ENCODE data around the gene FGD4.

Gene FGD4

GRCh38 chr12:32617534-32617933 lies 218.2 kb downstream of the FGD4 start:
- no peak for DNase-seq

GRCh38 chr12:32618115-32618514 lies 218.8 kb downstream of the FGD4 start:
- DNase-seq, result no peak

GRCh38 chr12:32627976-32628375 lies 228.6 kb downstream of the FGD4 start:
- DNase-seq, result no peak

GRCh38 chr12:32641287-32641901 lies 242.0 kb downstream of the FGD4 start:
- no peak for DNase-seq

GRCh38 chr12:32644431-32644830 lies 245.1 kb downstream of the FGD4 start:
- no peak for DNase-seq

- no peak for DNase-seq
These were observed 247.9 kb downstream of the FGD4 start for GRCh38 chr12:32647275-32647674.

- no peak for DNase-seq
These were observed 251.2 kb downstream of the FGD4 start for GRCh38 chr12:32650508-32650907.

- no peak for DNase-seq
These were observed 252.0 kb downstream of the FGD4 start for GRCh38 chr12:32651151-32651955.

GRCh38 chr12:32651956-32652210 lies 252.5 kb downstream of the FGD4 start:
- DNase-seq, result no peak

- no peak for DNase-seq
These were observed 260.6 kb downstream of the FGD4 start for GRCh38 chr12:32659908-32660440.

GRCh38 chr12:32661706-32662105 lies 262.3 kb downstream of the FGD4 start:
- DNase-seq, result no peak

- no peak for DNase-seq
These were observed 263.3 kb downstream of the FGD4 start for GRCh38 chr12:32662665-32663064.

GRCh38 chr12:32666018-32666417 lies 266.7 kb downstream of the FGD4 start:
- DNase-seq, result no peak

- DNase-seq, result no peak
These were observed 270.2 kb downstream of the FGD4 start for GRCh38 chr12:32669584-32669983.

- peak; percentile 89 to 96 for DNase-seq
These were observed 272.8 kb downstream of the FGD4 start for GRCh38 chr12:32671930-32672780.

- DNase-seq, result peak; percentile 97
These were observed 279.9 kb downstream of the FGD4 start, which contains the start of gene DNM1L for GRCh38 chr12:32679091-32679919. Gene DNM1L (plus strand): TSS chr12:32679301. CDS start chr12:32679364, 63 bp downstream.

- no peak for DNase-seq
These were observed 280.5 kb downstream of the FGD4 start for GRCh38 chr12:32679920-32680237.

GRCh38 chr12:32680787-32681186 lies 281.4 kb downstream of the FGD4 start:
- no peak for DNase-seq

- DNase-seq, result no peak
These were observed 281.9 kb downstream of the FGD4 start for GRCh38 chr12:32681272-32681671.

- no peak for DNase-seq
These were observed 287.0 kb downstream of the FGD4 start for GRCh38 chr12:32686340-32686739.

GRCh38 chr12:32688786-32689185 lies 289.4 kb downstream of the FGD4 start:
- no peak for DNase-seq

- no peak for DNase-seq
These were observed 291.6 kb downstream of the FGD4 start for GRCh38 chr12:32690927-32691326.

- no peak for DNase-seq
These were observed 293.0 kb downstream of the FGD4 start for GRCh38 chr12:32692358-32692757.

Measured in NCI-H2081 (cell line).